Sigmoid colon (tissue), 3 donors: ENCODE results near the gene PRKCSH.

Experiments
- CTCF ChIP-seq, 4 experiments: fragments of 450-650 bp in 3 of 4; fragments of 200-600 bp in 1 of 4; IDR thresholded peaks; one replicate each; pipeline ENCODE4 v1.5.1; 2016 to 2019; ENCODE audit warnings: antibody characterized with exemption in 4 of 4, mild to moderate bottlenecking in 3 of 4, moderate library complexity in 2 of 4
- POLR2A ChIP-seq, 2 donors: fragments of 450-650 bp; IDR thresholded peaks; one replicate each; pipeline ENCODE4 v1.6.1; 2016; ENCODE audit warnings: antibody characterized with exemption in 2 of 2, mild to moderate bottlenecking in 2 of 2, moderate library complexity in 2 of 2

DNA sequence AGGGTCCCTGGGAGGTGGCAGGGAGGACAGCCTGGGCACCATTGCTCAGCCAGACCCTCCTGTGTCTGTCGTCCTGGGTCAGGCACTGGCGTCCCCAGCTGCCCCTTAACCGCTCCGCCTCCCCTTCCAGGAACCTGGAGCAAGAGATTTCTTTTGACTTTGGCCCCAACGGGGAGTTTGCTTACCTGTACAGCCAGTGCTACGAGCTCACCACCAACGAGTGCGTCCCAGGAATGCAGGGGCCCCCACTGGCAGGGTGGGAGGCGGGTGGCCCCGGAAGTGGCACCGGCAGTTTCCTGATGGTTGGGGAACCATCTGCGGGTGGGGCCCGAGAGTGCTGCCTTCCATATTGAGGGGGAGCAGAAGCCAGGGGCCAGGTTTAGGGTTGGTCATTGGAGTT, 13.0 kb downstream of the PRKCSH start:
- TF ChIP-seq CTCF (IDR thresholded peaks at IDR 0.05) (no peak), POLR2A (IDR thresholded peaks at IDR 0.05) (no peak)
